ENCODE results near the gene MINDY4. TPM values are rescaled to one million over a fixed set of nuclear protein-coding genes. Genes with fewer than 3 reads are reported as not detected.

The MINDY4 gene
- total and polyA plus RNA-seq, 2 of the 4 experiments (the other 2 are of a cell fraction): 1.8 to 3.6 TPM

DNA sequence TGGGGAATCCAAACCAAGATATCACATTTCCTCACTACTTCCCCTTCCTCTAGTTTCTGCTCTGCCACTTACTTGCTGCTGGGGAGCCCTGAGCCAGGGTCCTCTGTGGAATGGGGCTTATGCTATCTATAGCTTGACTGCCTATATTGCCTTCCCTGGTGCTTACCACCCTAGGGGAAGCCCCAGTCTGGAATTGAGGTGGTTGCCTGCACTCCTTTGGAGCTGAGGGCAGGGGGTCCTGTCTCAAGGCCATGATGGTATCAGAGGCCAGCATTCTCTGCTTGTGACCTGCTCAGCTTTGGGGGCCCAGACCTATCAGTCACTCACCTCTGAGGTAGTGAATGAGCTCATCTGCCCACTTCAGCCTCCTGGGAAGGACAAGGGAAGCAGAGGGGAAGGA lies 48.5 kb upstream of the MINDY4 start:
- no TSS peak for BruUV-seq (replicated peaks)
- no peak overlapping the region for H3K9ac ChIP-seq (ENCODE audit: low read depth, low read length)
- no peaks in the 10 kb centered on the region for H3K79me1 ChIP-seq (ENCODE audit: low read depth in 1 of 2, low read length in 2 of 2)
- H4K5ac ChIP-seq (ENCODE audit: low read depth, low read length): no peak overlapping the region
- H3K27me3 ChIP-seq (ENCODE audit: control insufficient read depth, insufficient read depth, low read length): peaks cover 39% of the 10 kb centered on the region
- H2AFZ ChIP-seq (replicated peaks; ENCODE audit: low read length, poor library complexity): no peak overlapping the region
- no peak for TF ChIP-seq NFE2L2 (IDR thresholded peaks at IDR 0.05; ENCODE audit: low read depth, low read length)
- TF ChIP-seq ELK1 (IDR thresholded peaks at IDR 0.05; ENCODE audit: borderline replicate concordance, low read depth, low read length): no peak
- no peak for TF ChIP-seq RCOR1 (IDR thresholded peaks at IDR 0.05; ENCODE audit: insufficient replicate concordance, low read length)
- no peak for ATAC-seq (ENCODE audit: low read depth)
- H2BK120ac ChIP-seq (ENCODE audit: low read depth, low read length): no peak overlapping the region
- no peaks in the 10 kb centered on the region for H4K20me1 ChIP-seq (ENCODE audit: insufficient read depth, low read length)
- peaks cover 8% of the 10 kb centered on the region for H3K9me3 ChIP-seq (ENCODE audit: control insufficient read depth, insufficient read depth, low read length)
- H3K4ac ChIP-seq (ENCODE audit: low read depth, low read length): no peak overlapping the region
- H2AK9ac ChIP-seq (replicated peaks; ENCODE audit: low read depth, low read length, poor library complexity): no peak overlapping the region
- CTCF ChIA-PET: no interaction called here
- POLR2A ChIA-PET (ENCODE audit: unreplicated experiment): no interaction called here
- no peaks in the 10 kb centered on the region for H3K36me3 ChIP-seq (ENCODE audit: control insufficient read depth, insufficient read depth, low read length)
- H3K9me1 ChIP-seq (ENCODE audit: insufficient read depth, low read length): no peaks in the 10 kb centered on the region
- intact Hi-C loops (cut with micrococcal nuclease) (no loop called here), in situ Hi-C loops (cut with MboI; ENCODE audit: low sequenced_read_pairs) (no loop called here), dilution Hi-C loops (cut with HindIII; ENCODE audit: low sequenced_read_pairs, unreplicated experiment) (no loop called here)
- H4K8ac ChIP-seq (ENCODE audit: low read depth in 2 of 2, low read length in 2 of 2): no peak overlapping the region
- no peak for DNase-seq
- no peak overlapping the region for H2BK15ac ChIP-seq (ENCODE audit: low read depth, low read length)
- no peak overlapping the region for H2BK20ac ChIP-seq (ENCODE audit: low read depth, low read length)
- no peak overlapping the region for H3K14ac ChIP-seq (replicated peaks; ENCODE audit: low read depth, low read length)
- H3K27ac ChIP-seq (ENCODE audit: insufficient read depth, low read length): no peak overlapping the region
- H3K18ac ChIP-seq (ENCODE audit: low read depth, low read length): no peak overlapping the region
- H3K4me1 ChIP-seq (ENCODE audit: control insufficient read depth, insufficient read depth, low read length): no peaks in the 10 kb centered on the region
- H3K23ac ChIP-seq (ENCODE audit: low read depth, low read length): no peak overlapping the region
- no peak overlapping the region for H3K4me3 ChIP-seq (ENCODE audit: insufficient read depth, low read depth, low read length)
- no peak overlapping the region for H4K91ac ChIP-seq (ENCODE audit: insufficient read depth, low read depth, low read length)
- no peak overlapping the region for H2AK5ac ChIP-seq (ENCODE audit: low read depth, low read length)
- no peak overlapping the region for H2BK5ac ChIP-seq (ENCODE audit: low read depth, low read length, poor library complexity, severe bottlenecking)
- no peak overlapping the region for H3K4me2 ChIP-seq (ENCODE audit: low read depth, low read length)
- no peak overlapping the region for H3K56ac ChIP-seq (ENCODE audit: extremely low read depth, insufficient read depth, low read length)

All from IMR-90 (cell line).